Mesothelial cell of epicardium (in vitro differentiated cells): ENCODE results near the gene YIF1B. TPM values are rescaled to one million over a fixed set of nuclear protein-coding genes. Genes with fewer than 3 reads are reported as not detected.

ENCODE experiments used
- DNase-seq, 2 experiments: peaks; one replicate each; pipeline ENCODE4 v3.0.0; 2021; ENCODE audit warnings: low spot score in 2 of 2; ENCODE audit not compliant: unreplicated experiment in 2 of 2
- H3K27ac Mint-ChIP-seq: 2 replicates; pipeline ENCODE4 v1.8.0; 2021; ENCODE audit warnings: mixed read lengths
- H3K27me3 Mint-ChIP-seq: 2 replicates; pipeline ENCODE4 v1.8.0; 2021; ENCODE audit warnings: low read depth, mixed read lengths
- H3K36me3 Mint-ChIP-seq: 2 replicates; pipeline ENCODE4 v1.8.0; 2021; ENCODE audit warnings: mixed read lengths
- H3K4me1 Mint-ChIP-seq: 2 replicates; pipeline ENCODE4 v1.8.0; 2021; ENCODE audit warnings: mixed read lengths
- H3K4me3 Mint-ChIP-seq: 2 replicates; pipeline ENCODE4 v1.8.0; 2021; ENCODE audit warnings: mild to moderate bottlenecking, moderate library complexity, mixed read lengths
- H3K9me3 Mint-ChIP-seq: 2 replicates; pipeline ENCODE4 v1.8.0; 2021; ENCODE audit warnings: mixed read lengths
- CTCF ChIP-seq: fragments of 200-600 bp; sonication (generic); IDR thresholded peaks from one replicate; pipeline ENCODE4 v1.5.0; 2021; ENCODE audit warnings: antibody characterized with exemption; ENCODE audit not compliant: unreplicated experiment
- total RNA-seq: library from RNA; stranded (reverse); gene quantifications from 3 replicates; pipeline ENCODE4 v1.2.1, GENCODE V29; 2021

The YIF1B gene
- total RNA-seq, 1 donor from 2014 or later = 29.9 TPM

GRCh38 chr19:38360351-38360750 is 44.6 kb upstream of the YIF1B start:
- Mint-ChIP-seq H3K27ac (no peak overlapping the region), H3K4me1 (no peaks in the 10 kb centered on the region)

GRCh38 chr19:38359242-38360021 is 43.7 kb upstream of the YIF1B start:
- Mint-ChIP-seq H3K4me1 (no peaks in the 10 kb centered on the region), H3K9me3 (no peaks in the 10 kb centered on the region), H3K4me3 (no peak overlapping the region), H3K27ac (no peak overlapping the region), H3K27me3 (peaks cover 66% of the 10 kb centered on the region), H3K36me3 (no peaks in the 10 kb centered on the region)
- DNase-seq = no peak
- no peak for TF ChIP-seq CTCF

More at GRCh38 chr19:38360351-38360750, 44.6 kb upstream of the YIF1B start:
- Mint-ChIP-seq H3K36me3 (no peaks in the 10 kb centered on the region), H3K9me3 (no peaks in the 10 kb centered on the region), H3K4me3 (peak overlapping the region; percentile 86), H3K27me3 (peaks cover 66% of the 10 kb centered on the region)
- no peak for DNase-seq
- no peak for TF ChIP-seq CTCF

- H3K36me3 Mint-ChIP-seq = no peaks in the 10 kb centered on the region
- no peak for TF ChIP-seq CTCF
- no peak for DNase-seq
- peaks cover 66% of the 10 kb centered on the region for H3K27me3 Mint-ChIP-seq
- no peak overlapping the region for H3K27ac Mint-ChIP-seq
- no peaks in the 10 kb centered on the region for H3K9me3 Mint-ChIP-seq
- H3K4me1 Mint-ChIP-seq = no peaks in the 10 kb centered on the region
- H3K4me3 Mint-ChIP-seq = no peak overlapping the region
Observed at GRCh38 chr19:38358071-38358470, 42.3 kb upstream of the YIF1B start.

GRCh38 chr19:38355728-38356725 is 40.3 kb upstream of the YIF1B start:
- Mint-ChIP-seq H3K27me3 (peaks cover 55% of the 10 kb centered on the region), H3K4me3 (no peak overlapping the region), H3K4me1 (no peaks in the 10 kb centered on the region), H3K9me3 (no peaks in the 10 kb centered on the region), H3K27ac (no peak overlapping the region), H3K36me3 (no peaks in the 10 kb centered on the region)
- DNase-seq = no peak
- TF ChIP-seq CTCF = no peak

- DNase-seq = no peak
- Mint-ChIP-seq H3K27me3 (peaks cover 21% of the 10 kb centered on the region), H3K4me3 (no peak overlapping the region), H3K9me3 (no peaks in the 10 kb centered on the region), H3K4me1 (no peaks in the 10 kb centered on the region), H3K27ac (no peak overlapping the region), H3K36me3 (no peaks in the 10 kb centered on the region)
- no peak for TF ChIP-seq CTCF
Observed at GRCh38 chr19:38352611-38353010, 36.9 kb upstream of the YIF1B start.
